Neural cell (in vitro differentiated cells): Measurements from ENCODE around the gene DIP2C. TPM values are rescaled to one million over a fixed set of nuclear protein-coding genes. Genes with fewer than 3 reads are reported as not detected.

Experiments
- H2AFZ ChIP-seq: fragments of 200-600, 300-800 bp; sonication (generic), shearing (Covaris generic); 2 replicates; pipeline ENCODE4 v1.6.0; 2014; ENCODE audit warnings: low read depth, mild to moderate bottlenecking, antibody characterized with exemption, low read length, moderate library complexity
- H3F3A ChIP-seq: fragments of 200-600 bp; shearing (Covaris generic); 2 replicates; pipeline ENCODE4 v1.6.1; 2016; ENCODE audit warnings: mild to moderate bottlenecking, moderate library complexity, mixed read lengths, antibody characterized with exemption, low read length; ENCODE audit not compliant: insufficient read depth, poor library complexity, severe bottlenecking
- H3K27ac ChIP-seq: fragments of 200-600, 300-800 bp; sonication (generic), shearing (Covaris generic); 2 replicates; pipeline ENCODE4 v1.5.1; 2014; ENCODE audit warnings: mild to moderate bottlenecking, low read length, moderate library complexity
- H3K27me3 ChIP-seq: fragments of 300-800, 200-600 bp; sonication (generic), shearing (Covaris generic); 2 replicates; pipeline ENCODE4 v1.6.0; 2014; ENCODE audit warnings: mild to moderate bottlenecking, low read depth, low read length, moderate library complexity; ENCODE audit not compliant: insufficient read depth
- H3K36me3 ChIP-seq: fragments of 300-800, 200-600 bp; sonication (generic), shearing (Covaris generic); 2 replicates; pipeline ENCODE4 v1.5.1; 2014; ENCODE audit warnings: mild to moderate bottlenecking, antibody characterized with exemption, low read length, moderate library complexity; ENCODE audit not compliant: insufficient read depth
- H3K4me2 ChIP-seq: fragments of 300-800, 200-600 bp; sonication (generic), shearing (Covaris generic); 2 replicates; pipeline ENCODE4 v1.6.0; 2014; ENCODE audit warnings: mild to moderate bottlenecking, low read length
- H3K4me3 ChIP-seq: fragments of 300-800, 200-600 bp; sonication (generic), shearing (Covaris generic); 2 replicates; pipeline ENCODE4 v1.5.1; 2014; ENCODE audit warnings: mild to moderate bottlenecking, low read length, moderate library complexity
- H3K79me2 ChIP-seq: fragments of 200-600 bp; shearing (Covaris generic); replicated peaks from 2 replicates; pipeline ENCODE4 v1.6.0; 2014; ENCODE audit warnings: mild to moderate bottlenecking, low read length, moderate library complexity; ENCODE audit not compliant: insufficient read depth
- H3K9ac ChIP-seq: fragments of 300-800, 200-600 bp; sonication (generic), shearing (Covaris generic); 2 replicates; pipeline ENCODE4 v1.6.1; 2016; ENCODE audit warnings: mild to moderate bottlenecking, low read length, mixed read lengths
- H3K9me2 ChIP-seq: fragments of 200-600 bp; shearing (Covaris generic); 2 replicates; pipeline ENCODE4 v1.6.1; 2016; ENCODE audit warnings: mild to moderate bottlenecking, low read length, mixed read lengths; ENCODE audit not compliant: insufficient read depth
- H3K9me3 ChIP-seq: fragments of 200-600, 300-800 bp; sonication (generic), shearing (Covaris generic); 2 replicates; pipeline ENCODE4 v1.6.1; 2016; ENCODE audit warnings: mild to moderate bottlenecking, mixed run types, low read length, moderate library complexity, mixed read lengths
- H4K20me1 ChIP-seq: fragments of 200-600 bp; shearing (Covaris generic); 2 replicates; pipeline ENCODE4 v1.6.1; 2016; ENCODE audit warnings: mild to moderate bottlenecking, mixed run types; ENCODE audit not compliant: insufficient read depth
- CTCF ChIP-seq: fragments of 450-650 bp; IDR thresholded peaks from 2 replicates; pipeline ENCODE4 v1.5.1; 2014; ENCODE audit warnings: antibody characterized with exemption, mild to moderate bottlenecking, moderate library complexity; ENCODE audit not compliant: poor library complexity, severe bottlenecking
- EP300 ChIP-seq: fragments of 450-650 bp; conservative IDR thresholded peaks from 2 replicates; pipeline ENCODE4 v1.6.1; 2014; ENCODE audit warnings: antibody characterized with exemption, mild to moderate bottlenecking, moderate library complexity; ENCODE audit not compliant: poor library complexity, severe bottlenecking
- EZH2 ChIP-seq: fragments of 200-600, 300-800 bp; shearing (Covaris generic), sonication (generic); IDR thresholded peaks from 2 replicates; pipeline ENCODE4 v1.6.1; 2014; ENCODE audit warnings: antibody characterized with exemption, low read length, borderline replicate concordance, mild to moderate bottlenecking; ENCODE audit not compliant: insufficient read depth, poor library complexity, severe bottlenecking
- MXI1 ChIP-seq: fragments of 450-650 bp; conservative IDR thresholded peaks from 2 replicates; pipeline ENCODE4 v1.6.1; 2014; ENCODE audit warnings: antibody characterized with exemption, mild to moderate bottlenecking; ENCODE audit not compliant: poor library complexity, severe bottlenecking
- POLR2AphosphoS5 ChIP-seq: IDR thresholded peaks from 2 replicates; pipeline ENCODE4 v1.6.1; 2012
- RAD21 ChIP-seq: fragments of 450-650 bp; conservative IDR thresholded peaks from 2 replicates; pipeline ENCODE4 v1.6.1; 2014; ENCODE audit warnings: antibody characterized with exemption, mild to moderate bottlenecking, moderate library complexity
- REST ChIP-seq: IDR thresholded peaks from 2 replicates; pipeline ENCODE4 v1.6.1; 2012; ENCODE audit warnings: borderline replicate concordance
- SMC3 ChIP-seq: fragments of 450-650 bp; conservative IDR thresholded peaks from 2 replicates; pipeline ENCODE4 v1.6.1; 2014; ENCODE audit warnings: antibody characterized with exemption, mild to moderate bottlenecking, moderate library complexity; ENCODE audit not compliant: poor library complexity
- TAF1 ChIP-seq: IDR thresholded peaks from 2 replicates; pipeline ENCODE4 v1.6.1; 2012; ENCODE audit warnings: low read depth
- polyA plus RNA-seq: library from polyadenylated mRNA; depleted of rRNA; stranded (reverse); fragments of >200 nt; gene quantifications from 2 replicates; pipeline ENCODE4 v1.2.3, GENCODE V29; 2014

Gene DIP2C
- polyA plus RNA-seq, 1 donor from 2014 or later = 24.1 TPM

- no peak overlapping the region for H2AFZ ChIP-seq
- no peak for TF ChIP-seq RAD21
- TF ChIP-seq EZH2 = no peak
- no peak for TF ChIP-seq EP300
- no peak for TF ChIP-seq REST
- no peak for TF ChIP-seq POLR2AphosphoS5
- TF ChIP-seq MXI1 = no peak
- no peaks in the 10 kb centered on the region for H3K27me3 ChIP-seq
- H4K20me1 ChIP-seq = no peaks in the 10 kb centered on the region
- no peaks in the 10 kb centered on the region for H3F3A ChIP-seq
- H3K9ac ChIP-seq = no peak overlapping the region
- H3K4me2 ChIP-seq = no peak overlapping the region
- no peak overlapping the region for H3K27ac ChIP-seq
- H3K79me2 ChIP-seq = no peaks in the 10 kb centered on the region
- H3K9me2 ChIP-seq = no peaks in the 10 kb centered on the region
- H3K36me3 ChIP-seq = peaks cover 4% of the 10 kb centered on the region
- no peak overlapping the region for H3K4me3 ChIP-seq
- no peaks in the 10 kb centered on the region for H3K9me3 ChIP-seq
Observed at GRCh38 chr10:360653-361052, 328.8 kb downstream of the DIP2C start.

- Histone ChIP-seq H2AFZ (no peak overlapping the region), H3K27ac (no peak overlapping the region), H4K20me1 (no peaks in the 10 kb centered on the region), H3K9ac (no peak overlapping the region), H3K4me2 (no peak overlapping the region), H3K9me2 (no peaks in the 10 kb centered on the region), H3K36me3 (peaks cover 4% of the 10 kb centered on the region), H3K9me3 (no peaks in the 10 kb centered on the region), H3K4me3 (no peak overlapping the region), H3K79me2 (no peaks in the 10 kb centered on the region), H3K27me3 (no peaks in the 10 kb centered on the region), H3F3A (no peaks in the 10 kb centered on the region)
- TF ChIP-seq RAD21 (no peak), POLR2AphosphoS5 (no peak), EP300 (no peak), CTCF (no peak), MXI1 (no peak), TAF1 (no peak), SMC3 (no peak), REST (no peak), EZH2 (no peak)
Observed at GRCh38 chr10:359762-360161, 329.7 kb downstream of the DIP2C start.
